ENCODE measurements around the gene BAHD1.
A peak's percentile ranks its signal among the peaks of the same experiment; 100 is the strongest.

The BAHD1 gene

DNA sequence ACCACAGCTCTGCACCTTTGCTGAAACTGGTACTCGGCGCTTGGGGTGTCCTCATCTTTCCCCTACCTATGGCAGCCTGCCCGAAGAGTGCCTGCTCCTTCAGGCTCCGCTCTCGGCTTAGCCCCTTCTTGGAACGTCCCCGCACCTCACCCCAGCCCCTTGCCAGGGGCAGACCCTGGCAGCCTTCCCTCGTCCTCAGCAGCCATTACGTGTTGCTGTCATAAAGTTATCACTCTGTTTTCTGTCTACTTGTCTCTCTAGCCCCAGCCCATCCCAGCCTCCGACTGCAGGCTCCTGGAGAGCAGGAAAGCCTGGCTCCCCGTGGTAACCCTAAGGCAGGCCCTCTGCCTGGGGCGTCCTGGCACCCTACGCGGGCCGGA is 5.1 kb upstream of the BAHD1 start:
- Histone ChIP-seq H3K36me3 (ENCODE audit: insufficient read depth, low read length) (no peaks in the 10 kb centered on the region), H3K4me1 (ENCODE audit: insufficient read depth, low read length) (peaks cover 8% of the 10 kb centered on the region), H3K9ac (ENCODE audit: low read depth, low read length) (peak overlapping the region; percentile 64; the same call in 1 of the 2 replicates), H3K9me3 (ENCODE audit: control insufficient read depth, insufficient read depth, low read length) (no peaks in the 10 kb centered on the region)

- peaks cover 8% of the 10 kb centered on the region for H3K4me1 ChIP-seq (ENCODE audit: insufficient read depth, low read length)
- H3K9ac ChIP-seq (ENCODE audit: low read depth, low read length): peak overlapping the region; percentile 64
- no peaks in the 10 kb centered on the region for H3K36me3 ChIP-seq (ENCODE audit: insufficient read depth, low read length)
- H3K9me3 ChIP-seq (ENCODE audit: control insufficient read depth, insufficient read depth, low read length): no peaks in the 10 kb centered on the region
These were observed 4.4 kb upstream of the BAHD1 start for GRCh38 chr15:40436116-40436891.

GRCh38 chr15:40436892-40437751 is 3.6 kb upstream of the BAHD1 start:
- H3K9ac ChIP-seq (ENCODE audit: low read depth, low read length): peak overlapping the region; percentile 64
- H3K9me3 ChIP-seq (ENCODE audit: control insufficient read depth, insufficient read depth, low read length): no peaks in the 10 kb centered on the region
- H3K36me3 ChIP-seq (ENCODE audit: insufficient read depth, low read length): no peaks in the 10 kb centered on the region
- H3K4me1 ChIP-seq (ENCODE audit: insufficient read depth, low read length): peaks cover 8% of the 10 kb centered on the region

- peaks cover 12% of the 10 kb centered on the region for H3K4me1 ChIP-seq (ENCODE audit: insufficient read depth, low read length)
- H3K9ac ChIP-seq (ENCODE audit: low read depth, low read length): peak overlapping the region; percentile 64
- no peaks in the 10 kb centered on the region for H3K36me3 ChIP-seq (ENCODE audit: insufficient read depth, low read length)
- no peaks in the 10 kb centered on the region for H3K9me3 ChIP-seq (ENCODE audit: control insufficient read depth, insufficient read depth, low read length)
These were observed 2.7 kb upstream of the BAHD1 start for GRCh38 chr15:40437752-40438687.

- Histone ChIP-seq H3K4me1 (ENCODE audit: insufficient read depth, low read length) (peaks cover 18% of the 10 kb centered on the region), H3K36me3 (ENCODE audit: insufficient read depth, low read length) (no peaks in the 10 kb centered on the region), H3K9ac (ENCODE audit: low read depth, low read length) (peak overlapping the region; percentile 79; the same call in 1 of the 2 replicates)
These were observed 2.0 kb upstream of the BAHD1 start for GRCh38 chr15:40438712-40439111.

GRCh38 chr15:40439461-40439959 is 1.2 kb upstream of the BAHD1 start:
- Histone ChIP-seq H3K4me1 (ENCODE audit: insufficient read depth, low read length) (peaks cover 26% of the 10 kb centered on the region), H3K9ac (ENCODE audit: low read depth, low read length) (peak overlapping the region; percentile 79), H3K36me3 (ENCODE audit: insufficient read depth, low read length) (no peaks in the 10 kb centered on the region), H3K9me3 (ENCODE audit: control insufficient read depth, insufficient read depth, low read length) (no peaks in the 10 kb centered on the region)

More at GRCh38 chr15:40438712-40439111, 2.0 kb upstream of the BAHD1 start:
- no peaks in the 10 kb centered on the region for H3K9me3 ChIP-seq (ENCODE audit: control insufficient read depth, insufficient read depth, low read length)

- no peaks in the 10 kb centered on the region for H3K36me3 ChIP-seq (ENCODE audit: insufficient read depth, low read length)
- H3K9me3 ChIP-seq (ENCODE audit: control insufficient read depth, insufficient read depth, low read length): no peaks in the 10 kb centered on the region
- peak overlapping the region; percentile 79 for H3K9ac ChIP-seq (ENCODE audit: low read depth, low read length)
- peaks cover 33% of the 10 kb centered on the region for H3K4me1 ChIP-seq (ENCODE audit: insufficient read depth, low read length)
These were observed 602 bp upstream of the BAHD1 start for GRCh38 chr15:40439960-40440742.

- Histone ChIP-seq H3K4me1 (ENCODE audit: insufficient read depth, low read length) (peaks cover 49% of the 10 kb centered on the region), H3K36me3 (ENCODE audit: insufficient read depth, low read length) (no peaks in the 10 kb centered on the region), H3K9me3 (ENCODE audit: control insufficient read depth, insufficient read depth, low read length) (no peaks in the 10 kb centered on the region), H3K9ac (ENCODE audit: low read depth, low read length) (peak overlapping the region; percentile 62)
These were observed 1.1 kb downstream of the BAHD1 start for GRCh38 chr15:40441565-40442531.

DNA sequence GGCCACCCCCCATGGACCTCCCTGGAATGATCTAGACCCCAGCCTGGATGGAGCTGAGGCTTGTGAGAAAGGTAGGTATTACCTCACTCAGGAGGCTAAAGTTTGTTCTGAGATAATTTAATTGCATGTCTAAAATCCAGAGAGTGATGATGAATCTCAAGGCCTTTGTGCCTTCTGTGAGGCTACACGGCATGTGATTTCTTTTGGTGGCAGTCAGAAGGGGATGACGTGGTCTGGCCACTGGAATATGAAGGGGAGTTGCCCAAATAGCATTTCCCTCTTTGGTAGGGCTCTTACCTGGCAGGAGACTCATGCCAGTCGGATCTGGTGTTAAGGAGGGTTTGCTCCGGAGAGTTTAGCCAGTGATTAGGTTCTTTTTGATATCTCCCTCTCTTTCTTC is 2.5 kb downstream of the BAHD1 start:
- no peak overlapping the region for H3K9ac ChIP-seq (ENCODE audit: low read depth, low read length)
- no peaks in the 10 kb centered on the region for H3K9me3 ChIP-seq (ENCODE audit: control insufficient read depth, insufficient read depth, low read length)
- H3K36me3 ChIP-seq (ENCODE audit: insufficient read depth, low read length): no peaks in the 10 kb centered on the region
- peaks cover 45% of the 10 kb centered on the region for H3K4me1 ChIP-seq (ENCODE audit: insufficient read depth, low read length)

- Histone ChIP-seq H3K36me3 (ENCODE audit: insufficient read depth, low read length) (no peaks in the 10 kb centered on the region), H3K9me3 (ENCODE audit: control insufficient read depth, insufficient read depth, low read length) (no peaks in the 10 kb centered on the region), H3K9ac (ENCODE audit: low read depth, low read length) (no peak overlapping the region), H3K4me1 (ENCODE audit: insufficient read depth, low read length) (peaks cover 42% of the 10 kb centered on the region)
These were observed 3.1 kb downstream of the BAHD1 start for GRCh38 chr15:40443846-40444245.

GRCh38 chr15:40444736-40445135 is 4.0 kb downstream of the BAHD1 start:
- no peaks in the 10 kb centered on the region for H3K36me3 ChIP-seq (ENCODE audit: insufficient read depth, low read length)
- no peaks in the 10 kb centered on the region for H3K9me3 ChIP-seq (ENCODE audit: control insufficient read depth, insufficient read depth, low read length)
- peaks cover 42% of the 10 kb centered on the region for H3K4me1 ChIP-seq (ENCODE audit: insufficient read depth, low read length)
- H3K9ac ChIP-seq (ENCODE audit: low read depth, low read length): 0 out of 2 replicates have a peak overlapping the region, but pooled peaks have one; percentile 7

GRCh38 chr15:40445421-40445922 is 4.7 kb downstream of the BAHD1 start:
- Histone ChIP-seq H3K9me3 (ENCODE audit: control insufficient read depth, insufficient read depth, low read length) (no peaks in the 10 kb centered on the region), H3K9ac (ENCODE audit: low read depth, low read length) (no peak overlapping the region), H3K4me1 (ENCODE audit: insufficient read depth, low read length) (peaks cover 42% of the 10 kb centered on the region)

More at GRCh38 chr15:40445421-40445922, 4.7 kb downstream of the BAHD1 start:
- no peaks in the 10 kb centered on the region for H3K36me3 ChIP-seq (ENCODE audit: insufficient read depth, low read length)

Data from ES-I3 (cell line).